HG02610 (cell line): Measurements from ENCODE around the gene LRRC42.
"Not testable (repeated sequence)": the region's sequence is repeated elsewhere in the genome, so short reads cannot be mapped to it uniquely, and the experiment has no call there.

Experiments used
- ATAC-seq: cut with Tn5 transposase; IDR thresholded peaks from one replicate; pipeline ENCODE4 v1.9.1; 2021; ENCODE audit warnings: mild to moderate bottlenecking, moderate library complexity; ENCODE audit not compliant: unreplicated experiment

Gene LRRC42

GRCh38 chr1:53964109-53964508 lies 18.0 kb downstream of the LRRC42 start:
- ATAC-seq = no peak

- ATAC-seq = no peak
Observed at GRCh38 chr1:53966794-53967193, 20.6 kb downstream of the LRRC42 start.

- no peak for ATAC-seq
Observed at GRCh38 chr1:53967409-53968124, 21.4 kb downstream of the LRRC42 start.

GRCh38 chr1:53968125-53968513 lies 22.0 kb downstream of the LRRC42 start:
- no peak for ATAC-seq

GRCh38 chr1:53969323-53969722 lies 23.2 kb downstream of the LRRC42 start:
- ATAC-seq = not testable (repeated sequence)

- ATAC-seq = no peak
Observed at GRCh38 chr1:53971718-53972117, 25.6 kb downstream of the LRRC42 start.

GRCh38 chr1:53975861-53976260 lies 29.7 kb downstream of the LRRC42 start:
- ATAC-seq = no peak

GRCh38 chr1:53979712-53980450 lies 33.7 kb downstream of the LRRC42 start:
- no peak for ATAC-seq

- no peak for ATAC-seq
Observed at GRCh38 chr1:53981220-53981619, 35.1 kb downstream of the LRRC42 start.

- no peak for ATAC-seq
Observed at GRCh38 chr1:53982034-53982762, 36.0 kb downstream of the LRRC42 start.

GRCh38 chr1:53982763-53983104 lies 36.6 kb downstream of the LRRC42 start:
- no peak for ATAC-seq

GRCh38 chr1:53984726-53985125 lies 38.6 kb downstream of the LRRC42 start:
- ATAC-seq = no peak

GRCh38 chr1:53986458-53986857 lies 40.3 kb downstream of the LRRC42 start:
- ATAC-seq = no peak

- ATAC-seq = no peak
Observed at GRCh38 chr1:53987880-53988279, 41.7 kb downstream of the LRRC42 start.

GRCh38 chr1:53992085-53992874 lies 46.1 kb downstream of the LRRC42 start:
- no peak for ATAC-seq

- not testable (repeated sequence) for ATAC-seq
Observed at GRCh38 chr1:53994516-53994915, 48.4 kb downstream of the LRRC42 start.

GRCh38 chr1:53995683-53996082 lies 49.5 kb downstream of the LRRC42 start:
- no peak for ATAC-seq

GRCh38 chr1:53998223-53998622 lies 52.1 kb downstream of the LRRC42 start:
- ATAC-seq = no peak

GRCh38 chr1:53999920-54000319 lies 53.8 kb downstream of the LRRC42 start:
- no peak for ATAC-seq

- ATAC-seq = no peak
Observed at GRCh38 chr1:54001591-54001990, 55.4 kb downstream of the LRRC42 start.
